Endothelial cell of umbilical vein (primary cell): ENCODE data around the gene NDUFB10. TPM values are rescaled to one million over a fixed set of nuclear protein-coding genes. Genes with fewer than 3 reads are reported as not detected.
A peak's percentile ranks its signal among the peaks of the same experiment; 100 is the strongest.

ENCODE experiments used
- BruUV-seq: library from RNA; stranded (reverse); fragments of 400-500 nt; replicated peaks from 2 replicates; lab custom pipeline; 2021; lab: Mats Ljungman, UMichigan
- CTCF ChIA-PET: fragments of 300-600, 350-600 bp; sonication (Branson Sonifier 250); formaldehyde crosslinking; loops from one replicate; lab custom pipeline; 2021; ENCODE audit warnings: antibody characterized with exemption, inconsistent platforms; lab: Charles Lee
- POLR2A ChIA-PET: fragments of 300-600, 350-600 bp; sonication (Branson Sonifier 250); formaldehyde crosslinking; loops from one replicate; lab custom pipeline; 2021; ENCODE audit warnings: antibody characterized with exemption, inconsistent platforms; lab: Charles Lee
- DNase-seq: peaks from one replicate; pipeline ENCODE4 v3.0.0-alpha.2; 2011; ENCODE audit warnings: low read depth, low spot score
- FAIRE-seq: peaks from 2 replicates; lab custom pipeline; 2011; peaks lifted over from hg19 to GRCh38; lab: Jason Lieb, UNC
- H2AFZ ChIP-seq: 2 replicates; pipeline ENCODE4 v1.6.0; 2012; ENCODE audit warnings: low read depth, low read length, control low read depth, inconsistent platforms
- H3K27ac ChIP-seq: 2 replicates; pipeline ENCODE4 v1.5.1; 2011; ENCODE audit warnings: low read depth, mild to moderate bottlenecking, control low read depth, low read length, moderate library complexity; ENCODE audit not compliant: insufficient read depth
- H3K27me3 ChIP-seq, 2 experiments: 2 replicates each; pipeline versions ENCODE4 v1.6.0 to v1.6.1; 2011; ENCODE audit warnings: low read length in 2 of 2, mixed read lengths in 1 of 2; ENCODE audit not compliant: control insufficient read depth in 2 of 2, insufficient read depth in 2 of 2
- H3K36me3 ChIP-seq, 2 experiments: 2 replicates in 1 of 2; 3 replicates in 1 of 2; pipeline ENCODE4 v1.5.1; 2011; ENCODE audit warnings: low read length in 2 of 2, mild to moderate bottlenecking in 1 of 2, moderate library complexity in 1 of 2; ENCODE audit not compliant: control insufficient read depth in 2 of 2, insufficient read depth in 2 of 2; ENCODE audit errors: extremely low read depth in 1 of 2
- H3K4me1 ChIP-seq: 3 replicates; pipeline ENCODE4 v1.5.1; 2011; ENCODE audit warnings: mild to moderate bottlenecking, low read length; ENCODE audit not compliant: control insufficient read depth, insufficient read depth; ENCODE audit errors: extremely low read depth
- H3K4me2 ChIP-seq: 2 replicates; pipeline ENCODE4 v1.6.1; 2011; ENCODE audit warnings: low read length, control low read depth, mixed read lengths; ENCODE audit not compliant: insufficient read depth
- H3K4me3 ChIP-seq, 3 experiments: fragments of 200-600 bp in 1 of 3; sonication (generic), shearing (Covaris generic) in 1 of 3; replicated peaks in 1 of 3; 2 replicates each; pipeline ENCODE4 v1.5.1; 2011 to 2016; ENCODE audit warnings: control low read depth in 3 of 3, low read length in 3 of 3, mild to moderate bottlenecking in 2 of 3, inconsistent platforms in 1 of 3, low read depth in 1 of 3, moderate library complexity in 1 of 3; ENCODE audit not compliant: insufficient read depth in 1 of 3
- H3K79me2 ChIP-seq: 2 replicates; pipeline ENCODE4 v1.6.0; 2012; ENCODE audit warnings: low read length, inconsistent platforms; ENCODE audit not compliant: control insufficient read depth, insufficient read depth
- H3K9ac ChIP-seq: replicated peaks from 2 replicates; pipeline ENCODE3; 2011; ENCODE audit warnings: low read length, control low read depth; ENCODE audit not compliant: insufficient read depth; ENCODE audit errors: extremely low read depth
- H3K9me1 ChIP-seq: replicated peaks from 3 replicates; pipeline ENCODE4 v1.6.0; 2011; ENCODE audit warnings: mild to moderate bottlenecking, low read length; ENCODE audit not compliant: control insufficient read depth, insufficient read depth; ENCODE audit errors: extremely low read depth
- H3K9me3 ChIP-seq: replicated peaks from 2 replicates; pipeline ENCODE4 v1.5.1; 2012; ENCODE audit warnings: low read length, inconsistent platforms; ENCODE audit not compliant: control insufficient read depth, insufficient read depth
- H4K20me1 ChIP-seq: replicated peaks from 2 replicates; pipeline ENCODE3; 2011; ENCODE audit warnings: mild to moderate bottlenecking, low read length; ENCODE audit not compliant: control insufficient read depth, insufficient read depth; ENCODE audit errors: extremely low read depth
- EZH2 ChIP-seq: IDR thresholded peaks from 2 replicates; pipeline ENCODE4 v1.6.1; 2012; ENCODE audit warnings: borderline replicate concordance, low read depth, mild to moderate bottlenecking, moderate library complexity, low read length, inconsistent platforms; ENCODE audit not compliant: severe bottlenecking
- FOS ChIP-seq: IDR thresholded peaks from 2 replicates; pipeline ENCODE4 v1.6.1; 2011; ENCODE audit warnings: mild to moderate bottlenecking, low read length, moderate library complexity, borderline replicate concordance; ENCODE audit not compliant: insufficient read depth
- GATA2 ChIP-seq: IDR thresholded peaks from 2 replicates; pipeline ENCODE4 v1.7.0; 2011; ENCODE audit warnings: low read depth, mild to moderate bottlenecking, moderate library complexity, mixed read lengths, low read length; ENCODE audit not compliant: insufficient read length, insufficient read depth
- JUN ChIP-seq: IDR thresholded peaks from 2 replicates; pipeline ENCODE4 v1.6.1; 2011; ENCODE audit warnings: borderline replicate concordance, low read depth; ENCODE audit not compliant: insufficient read length, insufficient read depth
- MAX ChIP-seq: IDR thresholded peaks from 2 replicates; pipeline ENCODE4 v1.6.1; 2011; ENCODE audit not compliant: insufficient read depth, insufficient read length
- MYC ChIP-seq: IDR thresholded peaks from one replicate; pipeline ENCODE4 v1.6.1; 2011; ENCODE audit warnings: mild to moderate bottlenecking, low read depth, low read length
- POLR2A ChIP-seq: IDR thresholded peaks from 2 replicates; pipeline ENCODE4 v1.6.1; 2012; ENCODE audit warnings: low read depth, mild to moderate bottlenecking, control low read depth, low read length
- POLR2AphosphoS5 ChIP-seq: IDR thresholded peaks from 2 replicates; pipeline ENCODE4 v1.6.1; 2012; ENCODE audit warnings: low read depth, mild to moderate bottlenecking, control low read depth, low read length, moderate library complexity; ENCODE audit not compliant: insufficient read depth
- dilution Hi-C: fragments of 300-500 bp; cut with MboI; formaldehyde crosslinking; loops from one replicate; pipeline ENCODE4 v1.15.0; 2019; ENCODE audit warnings: low sequenced_read_pairs; ENCODE audit not compliant: extremely low pct_ligation_motif_present
- intact Hi-C: fragments of 100-400 bp; cut with micrococcal nuclease; formaldehyde crosslinking; loops from one replicate; pipeline ENCODE4 v1.10.0; 2022
- polyA plus RNA-seq, 4 experiments: library from polyadenylated mRNA; depleted of rRNA in 3 of 4; stranded (reverse) in 3 of 4; unstranded in 1 of 4; fragments of >200 nt; gene quantifications; 2 replicates each; pipeline versions ENCODE4 v1.2.1 to v1.2.3, GENCODE V29; 2011 to 2012; ENCODE audit warnings: missing spikeins in 1 of 4
- total RNA-seq: library from RNA; stranded (reverse); gene quantifications from 2 replicates; pipeline ENCODE4 v1.2.3, GENCODE V29; 2021
- TF ChIP-seq, protein P1 (sequence below), 2 donors: IDR thresholded peaks; 1 replicate in 1 of 2; 2 replicates in 1 of 2; pipeline ENCODE4 v1.5.1; 2011; ENCODE audit warnings: low read length in 2 of 2, mild to moderate bottlenecking in 2 of 2, moderate library complexity in 2 of 2, control low read depth in 1 of 2, inconsistent platforms in 1 of 2, low read depth in 1 of 2; ENCODE audit not compliant: insufficient read depth in 1 of 2; ENCODE audit errors: extremely low read depth in 1 of 2

The NDUFB10 gene
- total and polyA plus RNA-seq, 2 donors (not counting 3 experiments of a cell fraction or from before 2014, with no cell fraction given) = 124 to 167 TPM

DNA sequence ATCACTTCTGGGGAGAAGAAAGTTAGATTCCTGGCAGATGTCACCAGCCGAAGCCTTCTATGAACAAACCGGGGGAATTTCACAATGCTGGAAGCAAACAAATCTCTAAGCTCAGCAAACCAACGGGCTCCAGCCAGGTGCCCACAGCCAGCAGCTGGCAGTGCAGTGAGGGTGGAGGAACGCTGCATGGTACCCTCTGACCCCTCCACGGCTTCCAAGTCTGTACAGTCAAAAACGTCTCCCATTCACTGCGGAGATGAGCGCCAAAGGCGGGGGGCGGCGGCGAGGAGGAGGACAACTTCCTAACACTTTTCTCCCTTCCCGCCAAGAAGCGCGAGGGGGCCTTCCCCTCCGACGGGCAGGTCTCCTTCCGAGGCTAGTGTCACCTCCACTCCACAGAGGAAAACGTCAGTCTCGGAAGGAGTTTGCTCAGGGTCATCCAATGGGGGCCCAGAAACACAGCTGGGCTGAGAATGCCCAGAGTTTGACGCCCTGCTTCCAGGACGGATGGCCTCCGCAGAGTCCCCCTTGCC is 49.4 kb downstream of the NDUFB10 start:
- Histone ChIP-seq H3K9ac (peak overlapping the region; percentile 89), H3K36me3 (no peaks in the 10 kb centered on the region), H3K9me1 (no peaks in the 10 kb centered on the region), H3K27me3 (no peaks in the 10 kb centered on the region), H3K4me2 (peak overlapping the region; percentile 92), H2AFZ (no peak overlapping the region), H3K27ac (peak overlapping the region; percentile 82), H3K9me3 (no peaks in the 10 kb centered on the region), H3K4me1 (peaks cover 48% of the 10 kb centered on the region), H3K79me2 (peaks cover 60% of the 10 kb centered on the region), H3K4me3 (peak overlapping the region; percentile 71 to 76 (median 72)), H4K20me1 (no peaks in the 10 kb centered on the region)
- dilution Hi-C loops = no loop called here
- no peak for TF ChIP-seq JUN
- TF ChIP-seq POLR2A = no peak
- TF ChIP-seq FOS = no peak
- no peak for TF ChIP-seq GATA2
- no peak for TF ChIP-seq MYC
- no peak for TF ChIP-seq MAX
- TF ChIP-seq, protein P1, sequence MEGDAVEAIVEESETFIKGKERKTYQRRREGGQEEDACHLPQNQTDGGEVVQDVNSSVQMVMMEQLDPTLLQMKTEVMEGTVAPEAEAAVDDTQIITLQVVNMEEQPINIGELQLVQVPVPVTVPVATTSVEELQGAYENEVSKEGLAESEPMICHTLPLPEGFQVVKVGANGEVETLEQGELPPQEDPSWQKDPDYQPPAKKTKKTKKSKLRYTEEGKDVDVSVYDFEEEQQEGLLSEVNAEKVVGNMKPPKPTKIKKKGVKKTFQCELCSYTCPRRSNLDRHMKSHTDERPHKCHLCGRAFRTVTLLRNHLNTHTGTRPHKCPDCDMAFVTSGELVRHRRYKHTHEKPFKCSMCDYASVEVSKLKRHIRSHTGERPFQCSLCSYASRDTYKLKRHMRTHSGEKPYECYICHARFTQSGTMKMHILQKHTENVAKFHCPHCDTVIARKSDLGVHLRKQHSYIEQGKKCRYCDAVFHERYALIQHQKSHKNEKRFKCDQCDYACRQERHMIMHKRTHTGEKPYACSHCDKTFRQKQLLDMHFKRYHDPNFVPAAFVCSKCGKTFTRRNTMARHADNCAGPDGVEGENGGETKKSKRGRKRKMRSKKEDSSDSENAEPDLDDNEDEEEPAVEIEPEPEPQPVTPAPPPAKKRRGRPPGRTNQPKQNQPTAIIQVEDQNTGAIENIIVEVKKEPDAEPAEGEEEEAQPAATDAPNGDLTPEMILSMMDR (IDR thresholded peaks at IDR 0.05; ENCODE audit: extremely low read depth in 1 of 2, insufficient read depth in 1 of 2, low read depth in 1 of 2, low read length in 2 of 2) = no peak
- no peak for TF ChIP-seq POLR2AphosphoS5
- TF ChIP-seq EZH2 = no peak
- ChIA-PET POLR2A (interaction anchor here (0.6 to 1.0 kb wide), 2 partner anchors 14 to 138 kb away, joined by 3 to 4 read pairs; no protein-coding TSS in a partner anchor), CTCF (interaction anchor here (1.4 to 2.7 kb wide), 3 partner anchors 14 to 147 kb away, joined by 3 to 28 read pairs (median 10); partner anchors contain the start of gene TRAF7)
- no TSS peak for BruUV-seq
- DNase-seq (peak; percentile 36), FAIRE-seq (peak; percentile 56)
- intact Hi-C loops = loop anchor here (1.0 to 2.0 kb wide), 2 partner anchors 44 to 147 kb away; partner anchors contain the start of genes RPS2 and TRAF7
